ENCODE measurements around the gene ARPIN. TPM values are rescaled to one million over a fixed set of nuclear protein-coding genes. Genes with fewer than 3 reads are reported as not detected.

ARPIN gene
- total and polyA plus RNA-seq, 9 of the 15 experiments (the other 6 are each of a cell fraction or from before 2014, with no cell fraction given): not detected

DNA sequence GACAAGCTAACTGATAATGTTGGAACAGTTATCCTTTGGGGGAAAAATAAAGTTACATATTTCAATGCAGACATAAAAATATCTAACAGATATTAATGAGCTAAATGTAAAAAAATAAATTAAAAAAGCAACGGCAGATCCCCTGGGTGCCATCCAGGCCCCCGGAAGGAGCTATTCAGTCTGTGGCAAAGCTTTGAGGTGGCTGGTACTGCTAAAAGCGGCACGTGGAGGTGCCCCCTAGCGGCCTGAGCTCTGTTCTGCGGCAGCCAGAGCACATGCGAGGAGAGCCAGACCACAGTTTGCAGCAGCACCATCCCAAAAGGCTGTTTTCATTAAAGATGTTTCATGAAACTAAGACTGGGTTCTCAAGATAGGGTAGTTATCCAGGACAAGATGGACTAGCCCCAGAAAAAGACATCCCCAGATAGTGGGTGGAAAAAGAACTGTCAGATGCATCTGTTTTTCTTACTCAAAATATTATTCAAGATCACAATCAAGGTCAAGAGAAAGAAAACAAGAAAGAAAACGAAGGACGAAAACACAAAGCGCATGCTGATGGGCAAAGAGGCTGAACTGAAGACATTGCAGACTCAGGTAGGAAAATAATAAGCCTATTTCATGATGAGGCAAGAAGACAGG, 37.7 kb downstream of the ARPIN start (continued):
- TF ChIP-seq BRCA1 (IDR thresholded peaks at IDR 0.05): no peak
- TF ChIP-seq BRCA1 (CRISPR knock-in tag; IDR thresholded peaks at IDR 0.05): no peak
- TF ChIP-seq, protein P1, sequence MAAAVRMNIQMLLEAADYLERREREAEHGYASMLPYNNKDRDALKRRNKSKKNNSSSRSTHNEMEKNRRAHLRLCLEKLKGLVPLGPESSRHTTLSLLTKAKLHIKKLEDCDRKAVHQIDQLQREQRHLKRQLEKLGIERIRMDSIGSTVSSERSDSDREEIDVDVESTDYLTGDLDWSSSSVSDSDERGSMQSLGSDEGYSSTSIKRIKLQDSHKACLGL (CRISPR knock-in tag; IDR thresholded peaks at IDR 0.05; ENCODE audit: borderline replicate concordance, poor library complexity, severe bottlenecking): no peak
- TF ChIP-seq ZFX (CRISPR knock-in tag; IDR thresholded peaks at IDR 0.05): no peak
- no peak for TF ChIP-seq WHSC1 (IDR thresholded peaks at IDR 0.05; ENCODE audit: low read length)
- no peak for TF ChIP-seq SIRT6 (IDR thresholded peaks at IDR 0.05; ENCODE audit: low read depth, low read length)
- no peak for TF ChIP-seq ZNF507 (tag; conservative IDR thresholded peaks at IDR 0.05)
- no peak for TF ChIP-seq ZNF584 (CRISPR knock-in tag; IDR thresholded peaks at IDR 0.05; ENCODE audit: low read depth)
- no peak for TF ChIP-seq BRD9 (IDR thresholded peaks at IDR 0.05; ENCODE audit: low read depth, partially characterized antibody)
- TF ChIP-seq, protein P2, sequence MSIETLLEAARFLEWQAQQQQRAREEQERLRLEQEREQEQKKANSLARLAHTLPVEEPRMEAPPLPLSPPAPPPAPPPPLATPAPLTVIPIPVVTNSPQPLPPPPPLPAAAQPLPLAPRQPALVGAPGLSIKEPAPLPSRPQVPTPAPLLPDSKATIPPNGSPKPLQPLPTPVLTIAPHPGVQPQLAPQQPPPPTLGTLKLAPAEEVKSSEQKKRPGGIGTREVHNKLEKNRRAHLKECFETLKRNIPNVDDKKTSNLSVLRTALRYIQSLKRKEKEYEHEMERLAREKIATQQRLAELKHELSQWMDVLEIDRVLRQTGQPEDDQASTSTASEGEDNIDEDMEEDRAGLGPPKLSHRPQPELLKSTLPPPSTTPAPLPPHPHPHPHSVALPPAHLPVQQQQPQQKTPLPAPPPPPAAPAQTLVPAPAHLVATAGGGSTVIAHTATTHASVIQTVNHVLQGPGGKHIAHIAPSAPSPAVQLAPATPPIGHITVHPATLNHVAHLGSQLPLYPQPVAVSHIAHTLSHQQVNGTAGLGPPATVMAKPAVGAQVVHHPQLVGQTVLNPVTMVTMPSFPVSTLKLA (conservative IDR thresholded peaks at IDR 0.05): peak; percentile 46 to 51; a peak in 2 of 4 replicates
- no peak for TF ChIP-seq ESRRB (CRISPR knock-in tag; IDR thresholded peaks at IDR 0.05; ENCODE audit: borderline replicate concordance)
- TF ChIP-seq, protein P3, sequence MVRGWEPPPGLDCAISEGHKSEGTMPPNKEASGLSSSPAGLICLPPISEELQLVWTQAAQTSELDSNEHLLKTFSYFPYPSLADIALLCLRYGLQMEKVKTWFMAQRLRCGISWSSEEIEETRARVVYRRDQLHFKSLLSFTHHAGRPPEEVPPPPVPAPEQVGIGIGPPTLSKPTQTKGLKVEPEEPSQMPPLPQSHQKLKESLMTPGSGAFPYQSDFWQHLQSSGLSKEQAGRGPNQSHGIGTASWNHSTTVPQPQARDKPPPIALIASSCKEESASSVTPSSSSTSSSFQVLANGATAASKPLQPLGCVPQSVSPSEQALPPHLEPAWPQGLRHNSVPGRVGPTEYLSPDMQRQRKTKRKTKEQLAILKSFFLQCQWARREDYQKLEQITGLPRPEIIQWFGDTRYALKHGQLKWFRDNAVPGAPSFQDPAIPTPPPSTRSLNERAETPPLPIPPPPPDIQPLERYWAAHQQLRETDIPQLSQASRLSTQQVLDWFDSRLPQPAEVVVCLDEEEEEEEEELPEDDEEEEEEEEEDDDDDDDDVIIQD (CRISPR knock-in tag; IDR thresholded peaks at IDR 0.05): no peak
- TF ChIP-seq ZNF77 (CRISPR knock-in tag; IDR thresholded peaks at IDR 0.05): no peak
- TF ChIP-seq NFIC (IDR thresholded peaks at IDR 0.05): no peak
- TF ChIP-seq, protein P4, sequence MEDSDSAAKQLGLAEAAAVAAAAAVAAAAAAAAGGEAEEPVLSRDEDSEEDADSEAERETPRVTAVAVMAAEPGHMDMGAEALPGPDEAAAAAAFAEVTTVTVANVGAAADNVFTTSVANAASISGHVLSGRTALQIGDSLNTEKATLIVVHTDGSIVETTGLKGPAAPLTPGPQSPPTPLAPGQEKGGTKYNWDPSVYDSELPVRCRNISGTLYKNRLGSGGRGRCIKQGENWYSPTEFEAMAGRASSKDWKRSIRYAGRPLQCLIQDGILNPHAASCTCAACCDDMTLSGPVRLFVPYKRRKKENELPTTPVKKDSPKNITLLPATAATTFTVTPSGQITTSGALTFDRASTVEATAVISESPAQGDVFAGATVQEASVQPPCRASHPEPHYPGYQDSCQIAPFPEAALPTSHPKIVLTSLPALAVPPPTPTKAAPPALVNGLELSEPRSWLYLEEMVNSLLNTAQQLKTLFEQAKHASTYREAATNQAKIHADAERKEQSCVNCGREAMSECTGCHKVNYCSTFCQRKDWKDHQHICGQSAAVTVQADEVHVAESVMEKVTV (CRISPR knock-in tag; IDR thresholded peaks at IDR 0.05): peak; percentile 80
- no peak for TF ChIP-seq NUFIP1 (IDR thresholded peaks at IDR 0.05; ENCODE audit: partially characterized antibody)
- TF ChIP-seq ELF1 (tag; IDR thresholded peaks at IDR 0.05): peak; percentile 33; the same call in 1 of the 2 replicates
- no peak for TF ChIP-seq KLF16 (IDR thresholded peaks at IDR 0.05)
- TF ChIP-seq FOXJ3 (CRISPR knock-in tag; IDR thresholded peaks at IDR 0.05): no peak
- TF ChIP-seq, protein P5, sequence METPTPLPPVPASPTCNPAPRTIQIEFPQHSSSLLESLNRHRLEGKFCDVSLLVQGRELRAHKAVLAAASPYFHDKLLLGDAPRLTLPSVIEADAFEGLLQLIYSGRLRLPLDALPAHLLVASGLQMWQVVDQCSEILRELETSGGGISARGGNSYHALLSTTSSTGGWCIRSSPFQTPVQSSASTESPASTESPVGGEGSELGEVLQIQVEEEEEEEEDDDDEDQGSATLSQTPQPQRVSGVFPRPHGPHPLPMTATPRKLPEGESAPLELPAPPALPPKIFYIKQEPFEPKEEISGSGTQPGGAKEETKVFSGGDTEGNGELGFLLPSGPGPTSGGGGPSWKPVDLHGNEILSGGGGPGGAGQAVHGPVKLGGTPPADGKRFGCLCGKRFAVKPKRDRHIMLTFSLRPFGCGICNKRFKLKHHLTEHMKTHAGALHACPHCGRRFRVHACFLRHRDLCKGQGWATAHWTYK (CRISPR knock-in tag; IDR thresholded peaks at IDR 0.05): no peak
- no peak for TF ChIP-seq CHD2 (IDR thresholded peaks at IDR 0.05; ENCODE audit: low read depth, low read length)
- no peak for TF ChIP-seq TAF7 (tag; IDR thresholded peaks at IDR 0.05)
- TF ChIP-seq NR2F6 (CRISPR knock-in tag; IDR thresholded peaks at IDR 0.05): no peak
- 0 out of 2 replicates have a peak, but pooled peaks have one; percentile 30 for TF ChIP-seq PML (IDR thresholded peaks at IDR 0.05; ENCODE audit: low read length)
